NAMALWA (cell line): Measurements from ENCODE around the gene DENND4C.
"Not testable (repeated sequence)": the region's sequence is repeated elsewhere in the genome, so short reads cannot be mapped to it uniquely, and the experiment has no call there.

ENCODE experiments used
- DNase-seq: peaks from one replicate; pipeline ENCODE4 v3.0.0-alpha.2; 2015; ENCODE audit warnings: low spot score

The DENND4C gene

DNA sequence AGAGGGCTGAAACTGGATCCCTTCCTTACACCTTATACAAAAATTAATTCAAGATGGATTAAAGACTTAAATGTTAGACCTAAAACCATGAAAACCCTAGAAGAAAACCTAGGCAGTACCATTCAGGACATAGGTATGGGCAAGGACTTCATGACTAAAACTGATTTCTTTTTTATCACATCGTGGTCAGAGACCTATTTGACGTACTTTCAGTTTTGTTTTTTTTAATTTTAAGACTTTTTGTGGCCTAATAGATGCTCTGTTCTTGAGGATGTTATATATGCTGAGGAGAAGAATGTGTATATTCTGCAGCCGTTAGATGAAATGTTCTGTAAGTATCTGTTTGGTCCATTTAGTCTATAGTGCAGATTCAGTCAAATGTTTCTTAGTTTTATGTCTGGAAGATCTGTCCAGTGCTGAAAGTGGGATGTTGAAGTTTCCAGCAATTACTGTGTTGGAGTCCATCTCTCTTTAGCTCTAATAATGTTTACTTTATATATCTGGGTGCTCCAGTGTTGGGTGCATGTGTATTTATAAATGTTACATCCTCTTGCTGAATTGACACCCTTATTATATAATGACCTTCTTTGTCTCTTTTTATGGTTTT is 36.4 kb downstream of the DENND4C start:
- DNase-seq = not testable (repeated sequence)

- DNase-seq = no peak
These were observed 39.1 kb downstream of the DENND4C start for GRCh38 chr9:19269582-19269981.

DNA sequence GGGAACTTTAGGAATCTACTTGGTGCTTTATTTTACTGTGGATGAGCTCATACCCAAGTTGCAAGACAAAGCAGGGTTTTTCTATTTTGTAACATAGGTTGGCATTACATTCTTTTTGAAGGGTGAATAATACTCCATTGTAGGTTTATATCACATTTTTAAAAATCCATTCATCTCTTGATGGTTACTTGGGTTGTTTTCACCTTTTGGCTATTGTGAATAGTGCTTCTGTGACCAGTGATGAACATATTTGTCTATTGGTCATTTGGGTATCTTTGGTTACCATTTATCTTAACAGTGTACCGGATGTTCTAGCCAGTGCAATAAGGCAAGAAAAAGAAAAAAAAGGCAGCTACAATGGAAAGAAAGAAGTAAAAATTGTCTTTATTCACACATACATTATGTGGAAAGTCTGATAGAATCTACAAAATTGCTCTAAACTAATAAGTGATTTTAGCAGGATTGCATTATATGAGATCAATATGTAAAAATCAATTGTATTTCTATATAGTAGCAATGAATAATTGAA is 40.0 kb downstream of the DENND4C start:
- DNase-seq = no peak

- no peak for DNase-seq
These were observed 40.6 kb downstream of the DENND4C start for GRCh38 chr9:19271081-19271480.

GRCh38 chr9:19281801-19282200 is 51.3 kb downstream of the DENND4C start:
- no peak for DNase-seq

GRCh38 chr9:19283072-19283710 is 52.7 kb downstream of the DENND4C start:
- DNase-seq = no peak

DNA sequence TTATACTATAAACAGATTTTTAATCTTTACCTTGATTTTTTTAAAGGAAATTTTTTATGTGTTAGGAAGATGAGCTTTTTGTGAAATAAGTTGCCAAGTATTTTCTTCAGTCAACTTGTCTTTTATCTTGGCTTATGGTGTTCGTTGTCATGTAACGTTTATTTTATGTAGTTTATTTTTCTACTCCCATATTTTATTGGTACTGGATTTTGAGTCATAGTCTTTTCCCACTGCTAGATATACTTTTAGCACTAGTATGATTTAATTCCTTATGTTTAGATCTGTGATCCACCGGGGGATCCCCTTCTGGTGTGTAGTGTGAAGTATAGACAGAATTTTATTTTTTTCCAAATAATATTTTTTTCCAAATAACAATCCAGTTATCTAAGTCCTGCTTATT is 54.2 kb downstream of the DENND4C start:
- no peak for DNase-seq

DNA sequence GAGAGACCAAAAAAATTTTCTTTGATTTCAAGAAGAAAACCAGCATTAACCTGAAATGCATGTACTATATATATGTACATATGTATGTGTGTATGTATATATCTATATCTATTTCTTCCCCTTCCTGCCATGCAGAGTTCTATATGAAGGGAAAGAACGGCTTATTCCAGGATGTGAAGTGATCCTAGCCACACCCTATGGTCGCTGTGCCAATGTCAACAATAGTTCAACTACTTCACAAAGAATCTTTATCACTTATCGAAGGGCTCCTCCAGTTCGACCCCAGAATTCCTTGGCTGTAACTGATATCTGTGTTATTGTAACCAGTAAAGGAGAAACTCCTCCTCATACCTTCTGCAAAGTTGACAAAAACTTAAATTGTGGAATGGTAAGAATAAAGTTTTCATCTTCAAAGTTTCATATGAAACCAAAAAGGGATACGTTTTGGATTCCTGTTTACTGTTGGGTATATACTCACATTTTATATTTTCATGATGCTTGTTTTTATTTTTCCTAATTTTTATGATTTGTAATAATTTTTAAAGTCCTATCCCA is 56.2 kb downstream of the DENND4C start:
- DNase-seq = no peak

GRCh38 chr9:19288081-19288480 is 57.6 kb downstream of the DENND4C start:
- DNase-seq = no peak

DNA sequence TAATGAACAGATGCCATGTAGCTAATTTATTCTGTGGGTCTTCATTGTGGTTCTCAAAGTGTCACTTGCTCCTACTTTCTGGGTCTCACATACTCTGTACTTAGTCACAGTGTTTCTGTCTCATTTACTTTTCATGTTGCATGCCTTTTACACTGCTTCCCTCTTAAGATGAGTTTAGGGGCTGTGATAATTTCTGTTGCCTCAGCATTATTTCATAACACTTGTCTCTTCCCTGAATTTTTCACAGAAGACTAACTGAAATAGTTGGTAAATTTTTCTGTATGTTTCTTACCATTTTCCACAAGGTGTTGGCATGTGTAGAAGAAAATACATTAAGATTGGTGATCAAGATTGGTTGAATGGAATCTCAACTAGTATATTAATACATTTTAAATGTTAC is 59.6 kb downstream of the DENND4C start:
- DNase-seq = no peak

GRCh38 chr9:19294219-19294618 is 63.7 kb downstream of the DENND4C start:
- DNase-seq = no peak

GRCh38 chr9:19298436-19299000 is 68.0 kb downstream of the DENND4C start:
- no peak for DNase-seq

GRCh38 chr9:19303216-19303615 is 72.7 kb downstream of the DENND4C start:
- DNase-seq = no peak

DNA sequence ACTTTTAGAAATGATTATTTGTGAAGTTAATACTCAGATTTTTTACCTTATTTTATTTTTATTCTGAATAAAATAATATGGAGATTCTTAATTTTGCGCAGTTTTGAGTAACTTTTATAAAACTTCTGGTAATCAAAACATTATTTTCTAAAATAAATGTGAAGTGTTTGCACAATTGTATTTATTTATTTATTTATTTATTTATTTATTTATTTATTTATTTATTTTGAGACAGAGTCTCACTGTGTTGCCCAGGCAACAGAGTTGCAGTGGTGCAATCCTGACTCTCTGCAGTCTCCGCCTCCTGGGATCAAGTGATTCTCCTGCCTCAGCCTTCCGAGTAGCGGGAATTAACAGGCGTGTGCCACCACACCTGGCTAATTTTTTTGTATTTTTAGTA is 76.1 kb downstream of the DENND4C start:
- DNase-seq = no peak

DNA sequence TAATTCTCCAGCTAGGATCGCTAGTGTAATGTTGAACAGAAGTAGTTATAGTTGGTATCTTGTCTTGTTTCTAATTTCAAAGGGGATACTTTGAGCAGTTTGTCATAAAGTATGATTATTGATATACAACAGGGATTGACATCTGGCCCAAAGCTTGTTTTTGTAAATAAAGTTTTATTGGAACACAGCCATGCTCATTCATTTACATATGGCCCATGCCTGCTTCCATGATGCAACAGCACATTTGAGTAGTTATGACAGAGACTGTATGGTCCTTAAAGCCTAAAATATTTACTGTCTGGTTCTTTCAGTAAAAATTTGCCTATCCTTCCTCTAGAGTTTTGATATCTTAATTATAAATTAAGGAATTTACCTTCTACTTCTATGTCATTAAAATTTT is 79.8 kb downstream of the DENND4C start:
- DNase-seq = peak; percentile 50

DNA sequence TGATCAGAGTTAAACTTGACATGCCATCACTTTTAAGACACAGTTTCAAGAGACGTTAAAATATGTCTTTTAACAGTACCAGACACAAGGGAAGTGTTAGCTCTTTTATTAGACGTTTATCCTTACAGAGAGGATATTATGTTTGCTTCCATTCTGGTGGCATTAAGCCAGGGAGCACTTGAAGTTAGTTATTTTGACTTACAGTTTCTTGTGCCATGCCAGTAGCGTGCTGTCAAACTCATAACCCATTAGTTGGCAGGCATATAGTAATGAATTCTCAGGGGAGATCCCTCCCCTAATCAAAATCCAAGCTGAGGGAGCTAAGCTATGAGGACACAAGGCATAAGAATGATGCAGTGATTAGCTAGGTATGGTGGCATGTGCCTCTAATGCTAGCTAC is 83.1 kb downstream of the DENND4C start:
- DNase-seq = no peak

GRCh38 chr9:19320495-19320894 is 90.0 kb downstream of the DENND4C start:
- DNase-seq = no peak

GRCh38 chr9:19331877-19332276 is 101.4 kb downstream of the DENND4C start:
- DNase-seq = no peak

DNA sequence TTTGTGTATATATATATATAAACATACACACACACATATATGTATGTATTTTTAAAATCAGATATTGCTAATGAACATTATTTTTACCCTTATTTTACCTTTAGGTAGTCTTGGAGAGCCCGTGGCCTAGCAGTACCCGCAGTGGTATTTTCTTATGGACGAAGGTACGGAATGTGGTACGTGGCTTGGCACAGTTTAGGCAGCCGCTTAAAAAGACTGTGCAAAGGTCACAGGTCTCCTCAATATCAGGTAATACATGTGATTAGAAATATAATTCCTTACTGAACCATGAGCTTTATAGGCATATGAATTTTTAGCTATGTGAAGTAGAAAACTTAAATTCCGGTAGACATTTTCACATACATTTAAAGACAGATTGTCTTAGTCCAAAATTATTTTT is 105.7 kb downstream of the DENND4C start:
- no peak for DNase-seq

GRCh38 chr9:19342947-19343346 is 112.5 kb downstream of the DENND4C start:
- DNase-seq = no peak

DNA sequence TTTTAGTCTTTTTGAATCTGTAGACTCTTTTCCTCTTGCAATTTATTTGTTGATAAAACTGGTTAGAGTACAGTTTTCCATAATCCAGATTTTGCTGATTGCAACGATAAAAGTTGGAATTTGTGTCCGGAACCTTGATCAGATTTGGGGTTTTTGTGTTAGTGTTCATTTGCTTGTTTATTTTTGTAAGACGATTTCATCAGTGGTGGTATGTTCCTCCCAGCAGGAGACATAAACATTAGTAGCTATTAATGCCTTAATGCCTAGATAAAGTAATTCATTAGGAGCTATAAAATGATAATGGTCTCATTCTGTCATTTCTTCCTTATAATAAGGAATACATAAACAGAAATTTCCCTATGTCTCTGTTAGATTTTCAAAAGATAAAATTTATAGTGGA is 128.2 kb downstream of the DENND4C start:
- DNase-seq = no peak

- no peak for DNase-seq
These were observed 138.6 kb downstream of the DENND4C start for GRCh38 chr9:19369107-19369506.

GRCh38 chr9:19371942-19372341 is 141.4 kb downstream of the DENND4C start:
- peak; percentile 50 for DNase-seq
